HG02885 (cell line): ENCODE data around the gene ERVK3-1.

Experiments used
- ATAC-seq: cut with Tn5 transposase; IDR thresholded peaks from one replicate; pipeline ENCODE4 v1.9.1; 2021; ENCODE audit warnings: mild to moderate bottlenecking; ENCODE audit not compliant: unreplicated experiment, poor library complexity

ERVK3-1 gene

GRCh38 chr19:58357481-58358145, 52.4 kb downstream of the ERVK3-1 start:
- no peak for ATAC-seq

- ATAC-seq = no peak
These were observed 56.7 kb downstream of the ERVK3-1 start for GRCh38 chr19:58361900-58362271.

- peak; percentile 92 for ATAC-seq
These were observed 57.3 kb downstream of the ERVK3-1 start, which contains the start of gene ZNF497 for GRCh38 chr19:58362272-58362994. ZNF497 (minus strand) TSS chr19:58362751; CDS start chr19:58357635, 5,116 bp downstream.

- no peak for ATAC-seq
These were observed 59.0 kb downstream of the ERVK3-1 start for GRCh38 chr19:58364146-58364545.
